ENCODE data around the gene AP2A2.

Gene AP2A2

DNA sequence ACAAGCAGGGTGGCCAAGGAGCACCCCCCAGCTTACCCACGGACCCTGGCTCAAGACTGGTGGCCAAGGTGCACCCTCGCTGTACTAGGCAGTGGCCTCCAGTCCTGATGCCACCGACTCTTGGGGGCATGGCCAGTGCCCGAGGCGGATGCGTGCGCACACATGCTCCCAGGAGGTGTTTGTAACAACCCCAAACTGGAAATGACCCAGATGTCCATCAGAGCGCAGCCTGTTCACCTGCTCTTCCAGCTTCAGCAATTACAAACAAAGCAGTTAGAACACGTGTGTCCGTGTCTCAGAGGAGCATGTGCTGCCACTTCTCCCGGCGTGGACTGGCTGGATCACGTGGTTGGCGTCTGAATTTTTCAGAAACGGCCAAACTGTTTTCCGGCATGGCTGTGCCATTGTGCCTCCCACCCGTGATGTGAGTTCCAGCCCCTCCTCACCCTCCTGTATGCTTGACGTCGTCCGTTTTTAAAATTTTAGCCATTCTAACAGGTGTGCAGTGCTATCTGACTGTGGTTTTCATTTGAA, 118.0 kb downstream of the AP2A2 start:
- TF ChIP-seq, protein P1, sequence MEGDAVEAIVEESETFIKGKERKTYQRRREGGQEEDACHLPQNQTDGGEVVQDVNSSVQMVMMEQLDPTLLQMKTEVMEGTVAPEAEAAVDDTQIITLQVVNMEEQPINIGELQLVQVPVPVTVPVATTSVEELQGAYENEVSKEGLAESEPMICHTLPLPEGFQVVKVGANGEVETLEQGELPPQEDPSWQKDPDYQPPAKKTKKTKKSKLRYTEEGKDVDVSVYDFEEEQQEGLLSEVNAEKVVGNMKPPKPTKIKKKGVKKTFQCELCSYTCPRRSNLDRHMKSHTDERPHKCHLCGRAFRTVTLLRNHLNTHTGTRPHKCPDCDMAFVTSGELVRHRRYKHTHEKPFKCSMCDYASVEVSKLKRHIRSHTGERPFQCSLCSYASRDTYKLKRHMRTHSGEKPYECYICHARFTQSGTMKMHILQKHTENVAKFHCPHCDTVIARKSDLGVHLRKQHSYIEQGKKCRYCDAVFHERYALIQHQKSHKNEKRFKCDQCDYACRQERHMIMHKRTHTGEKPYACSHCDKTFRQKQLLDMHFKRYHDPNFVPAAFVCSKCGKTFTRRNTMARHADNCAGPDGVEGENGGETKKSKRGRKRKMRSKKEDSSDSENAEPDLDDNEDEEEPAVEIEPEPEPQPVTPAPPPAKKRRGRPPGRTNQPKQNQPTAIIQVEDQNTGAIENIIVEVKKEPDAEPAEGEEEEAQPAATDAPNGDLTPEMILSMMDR (conservative IDR thresholded peaks at IDR 0.05), result no peak
- no peak overlapping the region for H3K27ac ChIP-seq

DNA sequence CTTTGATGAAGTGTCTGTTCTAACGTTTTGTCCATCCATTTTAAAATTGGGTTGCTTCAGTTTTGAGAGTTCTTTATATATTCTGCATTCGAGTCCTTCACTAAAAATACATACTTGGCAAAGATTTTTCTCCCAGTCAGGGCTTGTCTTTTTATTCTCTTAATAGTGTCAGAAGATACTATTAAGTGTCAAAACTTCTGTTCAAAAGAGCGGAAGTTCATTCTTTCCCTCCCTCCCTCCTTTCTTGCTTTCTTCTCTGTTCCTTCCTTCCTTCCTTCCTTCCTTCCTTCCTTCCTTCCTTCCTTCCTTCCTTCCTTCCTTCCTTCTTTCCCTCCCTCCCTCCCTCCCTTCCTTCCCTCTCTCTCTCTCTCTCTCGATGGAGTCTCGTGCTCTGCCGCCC, 118.5 kb downstream of the AP2A2 start:
- TF ChIP-seq, protein P1 (conservative IDR thresholded peaks at IDR 0.05), result no peak
- H3K27ac ChIP-seq, result no peak overlapping the region

DNA sequence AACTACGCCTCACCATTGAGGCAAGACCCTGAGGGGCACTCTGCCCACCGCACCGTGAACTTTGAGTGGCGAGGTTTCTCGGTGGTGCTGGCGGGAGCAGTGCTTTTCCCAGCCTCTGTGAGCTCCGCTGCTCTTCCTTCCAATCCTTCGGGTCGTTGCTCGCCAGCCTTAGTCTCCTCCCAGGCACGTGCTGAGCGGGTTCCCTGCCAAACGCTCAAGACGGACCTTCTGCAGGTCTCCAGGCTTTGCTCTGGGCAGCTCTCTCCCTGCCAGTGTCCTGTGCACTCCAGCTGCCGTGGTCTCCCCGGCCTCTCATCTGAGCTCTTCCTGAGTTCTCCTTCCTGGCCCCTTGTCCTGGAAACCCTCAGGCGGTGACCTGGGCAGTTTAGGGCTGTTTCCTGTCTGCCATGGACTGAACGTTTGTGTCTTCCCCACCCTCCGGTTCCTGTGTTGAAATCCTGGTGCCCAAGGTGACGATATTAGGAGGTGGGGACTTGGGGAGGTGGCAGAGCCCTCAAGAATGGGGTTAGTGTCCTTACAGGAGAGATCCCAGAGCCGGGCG, 122.0 kb downstream of the AP2A2 start:
- TF ChIP-seq, protein P1 (conservative IDR thresholded peaks at IDR 0.05), result no peak
- no peak overlapping the region for H3K27ac ChIP-seq

DNA sequence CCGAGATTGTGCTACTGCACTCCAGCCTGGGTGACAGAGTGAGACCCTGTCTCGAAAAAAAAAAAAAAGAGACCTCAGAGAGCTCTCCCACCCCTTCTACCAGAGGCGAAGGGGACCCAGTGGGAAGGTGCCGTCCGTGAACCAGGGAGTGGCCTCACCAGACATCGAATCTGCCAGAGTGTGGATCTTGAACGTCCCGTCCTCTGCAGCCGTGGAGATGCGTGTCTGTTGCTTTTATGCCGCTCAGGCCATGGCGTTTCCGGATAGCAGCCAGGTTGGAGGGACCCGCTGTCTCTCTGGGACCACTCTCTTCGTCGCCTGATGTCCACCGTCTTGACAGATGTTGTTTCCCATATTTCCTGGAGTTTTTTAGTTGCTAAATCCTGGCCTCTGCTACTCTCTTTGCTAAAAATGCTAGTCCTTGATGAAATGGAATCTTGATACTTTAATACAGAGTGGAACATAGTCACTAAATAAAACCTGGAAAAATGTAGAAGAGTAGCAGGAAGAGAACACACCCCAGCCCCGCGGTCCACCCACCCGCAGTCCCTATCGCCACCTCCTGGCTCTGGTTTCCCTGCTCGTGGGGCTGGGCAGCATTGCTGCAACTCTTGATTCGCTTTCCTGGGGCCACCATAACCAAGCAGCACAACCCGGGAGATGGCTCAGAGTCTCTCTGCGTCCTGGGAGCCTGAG, 122.9 kb downstream of the AP2A2 start:
- TF ChIP-seq, protein P1 (conservative IDR thresholded peaks at IDR 0.05), result no peak
- no peak overlapping the region for H3K27ac ChIP-seq

DNA sequence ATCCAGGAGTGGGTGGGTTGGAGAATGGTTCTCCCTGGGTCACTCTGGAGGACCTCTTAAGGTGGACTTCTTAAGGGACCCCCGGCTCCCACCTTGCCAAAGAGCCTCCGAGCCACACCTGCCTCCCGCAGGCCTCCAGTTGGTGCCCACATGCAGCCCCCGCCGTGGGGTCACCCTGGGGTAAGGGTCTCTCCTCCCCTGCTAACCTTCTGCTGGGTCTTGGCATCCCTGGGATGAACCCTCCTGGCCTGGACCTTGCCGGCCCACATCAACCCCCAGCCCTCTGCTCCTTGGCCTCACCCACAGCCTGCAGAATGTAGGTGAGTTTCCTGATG, 123.4 kb downstream of the AP2A2 start:
- TF ChIP-seq, protein P1 (conservative IDR thresholded peaks at IDR 0.05), result no peak
- no peak overlapping the region for H3K27ac ChIP-seq

DNA sequence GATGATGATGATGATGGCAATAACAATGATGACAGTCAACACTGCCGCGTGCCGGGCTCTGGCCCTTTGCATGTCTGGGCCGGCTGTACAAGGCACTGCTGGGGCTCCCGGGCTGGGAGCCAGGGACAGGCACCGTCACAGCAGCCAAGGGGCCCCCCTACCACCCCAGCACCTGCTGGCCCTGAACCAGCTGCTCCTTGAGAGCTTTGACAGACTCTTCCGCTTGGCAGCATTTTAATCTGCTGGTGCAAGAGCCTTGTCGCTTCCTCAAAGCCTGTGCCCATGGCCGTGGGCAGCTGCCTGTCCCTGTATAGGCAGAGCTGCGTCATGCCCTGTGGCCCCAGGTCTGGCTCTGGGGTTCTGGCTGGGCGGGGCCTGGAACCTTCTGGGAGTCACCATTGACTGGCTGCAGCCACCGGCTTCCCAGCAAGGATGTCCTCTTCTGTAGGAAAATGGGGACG, 123.8 kb downstream of the AP2A2 start:
- TF ChIP-seq, protein P1 (conservative IDR thresholded peaks at IDR 0.05), result no peak
- H3K27ac ChIP-seq, result no peak overlapping the region

DNA sequence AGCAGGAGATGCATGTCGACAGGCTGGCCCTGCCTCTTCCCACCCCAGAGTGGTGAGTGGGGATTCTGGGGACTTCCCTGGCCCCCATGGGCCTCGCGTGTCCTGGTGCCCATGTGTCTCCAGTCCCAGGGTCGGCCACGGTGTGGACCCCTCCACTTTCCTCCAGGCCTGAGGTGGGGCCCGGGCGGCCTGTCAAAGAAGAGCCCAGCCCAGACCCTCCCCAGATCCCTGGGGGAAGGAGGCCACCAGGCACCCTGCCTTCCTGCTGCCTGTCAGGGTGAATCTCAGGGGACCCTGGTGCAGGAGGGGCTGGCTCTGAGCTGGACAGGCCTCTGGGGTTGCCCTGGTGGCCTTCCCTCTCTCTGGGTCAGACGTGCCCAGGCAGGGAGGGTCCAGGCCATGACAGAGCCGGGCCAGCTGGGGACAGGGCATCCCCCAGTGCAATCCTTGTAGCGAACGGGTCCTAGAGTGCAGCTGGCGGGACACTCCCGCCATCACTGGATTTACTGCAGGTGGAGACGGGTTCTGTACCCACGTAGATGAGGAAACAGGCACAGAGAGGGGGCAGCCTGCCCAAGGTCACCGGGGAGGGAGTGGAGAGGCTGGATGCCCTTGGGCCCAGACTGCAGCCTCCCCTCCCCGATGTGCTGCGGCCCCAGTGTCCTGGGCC, 124.4 kb downstream of the AP2A2 start:
- H3K27ac ChIP-seq, result peak overlapping the region; percentile 58; the same call in 1 of the 2 replicates
- TF ChIP-seq, protein P1 (conservative IDR thresholded peaks at IDR 0.05), result no peak

Data from VCaP (cell line).